Liver (tissue), 9 donors: ENCODE results near the gene ZNF276. TPM values are rescaled to one million over a fixed set of nuclear protein-coding genes. Genes with fewer than 3 reads are reported as not detected.

Source experiments
- DNase-seq: peaks from one replicate; pipeline ENCODE4 v3.0.0-alpha.2; 2017; ENCODE audit warnings: low spot score
- H3K27ac ChIP-seq, 2 donors: one replicate each; pipeline ENCODE4 v1.7.0; 2013; ENCODE audit warnings: inconsistent platforms in 2 of 2, low read length in 2 of 2, control low read depth in 1 of 2, low read depth in 1 of 2, mild to moderate bottlenecking in 1 of 2
- H3K27me3 ChIP-seq, 4 donors: one replicate each; pipeline versions ENCODE4 v1.6.1 to v1.7.0; 2013; ENCODE audit warnings: low read length in 3 of 4, inconsistent platforms in 1 of 4, mild to moderate bottlenecking in 1 of 4, moderate library complexity in 1 of 4; ENCODE audit not compliant: control insufficient read depth in 4 of 4, insufficient read depth in 4 of 4
- H3K36me3 ChIP-seq, 4 donors: one replicate each; pipeline versions ENCODE4 v1.6.1 to v1.7.0; 2013; ENCODE audit warnings: low read length in 3 of 4, mild to moderate bottlenecking in 3 of 4, low read depth in 1 of 4, moderate library complexity in 1 of 4; ENCODE audit not compliant: control insufficient read depth in 4 of 4, insufficient read depth in 3 of 4
- H3K4me1 ChIP-seq, 4 donors: one replicate each; pipeline versions ENCODE4 v1.6.1 to v1.7.0; 2013; ENCODE audit warnings: low read length in 3 of 4, mild to moderate bottlenecking in 3 of 4, moderate library complexity in 1 of 4; ENCODE audit not compliant: control insufficient read depth in 4 of 4, insufficient read depth in 4 of 4
- H3K4me3 ChIP-seq, 3 donors: one replicate each; pipeline versions ENCODE4 v1.6.1 to v1.7.0; 2013; ENCODE audit warnings: low read length in 3 of 3, control low read depth in 1 of 3, low read depth in 1 of 3, mild to moderate bottlenecking in 1 of 3
- H3K9ac ChIP-seq, 2 donors: one replicate each; pipeline ENCODE4 v1.7.0; 2013; ENCODE audit warnings: low read length in 2 of 2, mild to moderate bottlenecking in 2 of 2, moderate library complexity in 2 of 2, control low read depth in 1 of 2, low read depth in 1 of 2
- H3K9me3 ChIP-seq, 4 donors: one replicate each; pipeline versions ENCODE4 v1.6.1 to v1.7.0; 2013; ENCODE audit warnings: low read length in 3 of 4; ENCODE audit not compliant: control insufficient read depth in 4 of 4
- ATF3 ChIP-seq: IDR thresholded peaks from 2 replicates; pipeline ENCODE4 v1.6.1; 2016; ENCODE audit warnings: antibody characterized with exemption
- CTCF ChIP-seq: fragments of 150-350 bp; IDR thresholded peaks from 2 replicates; pipeline ENCODE4 v1.5.1; 2017; ENCODE audit warnings: improper control_type of control experiment, low read depth, low read length; ENCODE audit not compliant: missing input control
- EGR1 ChIP-seq, 2 donors: IDR thresholded peaks; 2 replicates each; pipeline ENCODE4 v1.6.1; 2016 to 2018; ENCODE audit warnings: antibody characterized with exemption in 2 of 2, low read depth in 2 of 2
- FOXA1 ChIP-seq: IDR thresholded peaks from 2 replicates; pipeline ENCODE4 v1.6.1; 2016; ENCODE audit warnings: antibody characterized with exemption
- FOXA2 ChIP-seq: IDR thresholded peaks from 2 replicates; pipeline ENCODE4 v1.6.1; 2016; ENCODE audit warnings: antibody characterized with exemption
- GABPA ChIP-seq, 2 donors: IDR thresholded peaks in 1 of 2; conservative IDR thresholded peaks in 1 of 2; 2 replicates each; pipeline ENCODE4 v1.6.1; 2016; ENCODE audit warnings: antibody characterized with exemption in 2 of 2, mild to moderate bottlenecking in 1 of 2, moderate library complexity in 1 of 2
- HNF4A ChIP-seq, 2 donors: conservative IDR thresholded peaks; 2 replicates each; pipeline ENCODE4 v1.6.1; 2016; ENCODE audit warnings: antibody characterized with exemption in 2 of 2, mild to moderate bottlenecking in 2 of 2
- HNF4G ChIP-seq: IDR thresholded peaks from 2 replicates; pipeline ENCODE4 v1.6.1; 2016; ENCODE audit warnings: antibody characterized with exemption
- JUND ChIP-seq, 2 donors: IDR thresholded peaks; 2 replicates each; pipeline ENCODE4 v1.6.1; 2016; ENCODE audit warnings: antibody characterized with exemption in 2 of 2
- MAX ChIP-seq: IDR thresholded peaks from 2 replicates; pipeline ENCODE4 v1.6.1; 2016; ENCODE audit warnings: antibody characterized with exemption
- NR2F2 ChIP-seq: IDR thresholded peaks from 2 replicates; pipeline ENCODE4 v1.6.1; 2016; ENCODE audit warnings: antibody characterized with exemption
- RAD21 ChIP-seq, 2 donors: IDR thresholded peaks; 2 replicates each; pipeline ENCODE4 v1.6.1; 2016; ENCODE audit warnings: antibody characterized with exemption in 2 of 2, mild to moderate bottlenecking in 2 of 2
- REST ChIP-seq: IDR thresholded peaks from 2 replicates; pipeline ENCODE4 v1.6.1; 2016; ENCODE audit warnings: antibody characterized with exemption, mild to moderate bottlenecking
- RXRA ChIP-seq, 2 donors: IDR thresholded peaks; 2 replicates each; pipeline ENCODE4 v1.6.1; 2017 to 2018; ENCODE audit warnings: antibody characterized with exemption in 2 of 2, mild to moderate bottlenecking in 1 of 2
- SP1 ChIP-seq: IDR thresholded peaks from 2 replicates; pipeline ENCODE4 v1.6.1; 2018; ENCODE audit warnings: antibody characterized with exemption, mild to moderate bottlenecking
- TAF1 ChIP-seq: conservative IDR thresholded peaks from 2 replicates; pipeline ENCODE4 v1.6.1; 2016; ENCODE audit warnings: antibody characterized with exemption, mild to moderate bottlenecking
- ZBTB33 ChIP-seq: IDR thresholded peaks from 2 replicates; pipeline ENCODE4 v1.6.1; 2016; ENCODE audit warnings: antibody characterized with exemption
- WGBS: extraction: QIAGEN DNeasy Blood & Tissue Kit; methylation state at CpG from one replicate; pipeline ENCODE4 v1.1.7; 2013; 5-methylcytosine and 5-hydroxymethylcytosine counted together
- polyA plus RNA-seq, 2 donors: library from polyadenylated mRNA; stranded (reverse) in 1 of 2; unstranded in 1 of 2; fragments of 200-250 nt in 1 of 2; fragments of >200 nt in 1 of 2; fragmentation: Nextera tagmentation in 1 of 2; extraction: Ambion mirVana in 1 of 2; gene quantifications; one replicate each; pipeline versions ENCODE4 v1.2.1 to v1.2.3, GENCODE V29; 2013 to 2015
- total RNA-seq, 2 donors: library from RNA; depleted of rRNA; stranded (reverse); fragments of >200 nt; gene quantifications; one replicate each; pipeline ENCODE4 v1.2.3, GENCODE V29; 2014
- donor health status: healthy.
- donor health status: healthy.
- donor health status: healthy.
- donor health status: healthy.
- donor health status: healthy.

The ZNF276 gene
- total and polyA plus RNA-seq, 4 donors = 4.9 to 22.8 (median 8.7) TPM

- H3K9me3 ChIP-seq = no peaks in the 10 kb centered on the region
- H3K36me3 ChIP-seq = peaks cover 3 to 38% (median 15%) of the 10 kb centered on the region in 4 donors
- H3K4me3 ChIP-seq = no peak overlapping the region
- TF ChIP-seq SP1 (no peak), FOXA2 (no peak), FOXA1 (no peak), TAF1 (no peak), NR2F2 (no peak), RXRA (IDR thresholded peaks at IDR 0.05) (no peak), ATF3 (no peak), RAD21 (IDR thresholded peaks at IDR 0.05) (no peak), HNF4G (no peak), MAX (no peak), HNF4A (conservative IDR thresholded peaks at IDR 0.05) (no peak), EGR1 (IDR thresholded peaks at IDR 0.05; ENCODE audit: low read depth in 2 of 2) (no peak), REST (no peak), ZBTB33 (no peak), GABPA (IDR thresholded peaks at IDR 0.05 in 1 of 2, conservative IDR thresholded peaks at IDR 0.05 in 1 of 2) (no peak), CTCF (no peak), JUND (IDR thresholded peaks at IDR 0.05) (no peak)
- H3K4me1 ChIP-seq = no peaks in the 10 kb centered on the region
- 95% methylated on average over 15 of the region's 15 CpGs for WGBS
- no peak for DNase-seq
- no peak overlapping the region for H3K27ac ChIP-seq
- no peaks in the 10 kb centered on the region for H3K27me3 ChIP-seq
- H3K9ac ChIP-seq = no peak overlapping the region
Measured at GRCh38 chr16:89746043-89746442, 24.7 kb downstream of the ZNF276 start.

- no peak overlapping the region for H3K9ac ChIP-seq
Measured at GRCh38 chr16:89748076-89748475, 26.7 kb downstream of the ZNF276 start.

More at GRCh38 chr16:89748076-89748475, 26.7 kb downstream of the ZNF276 start:
- WGBS = 93% methylated on average over 9 of the region's 9 CpGs
- H3K27me3 ChIP-seq = no peaks in the 10 kb centered on the region
- DNase-seq = no peak
- H3K4me3 ChIP-seq = no peak overlapping the region
- TF ChIP-seq SP1 (no peak), MAX (no peak), HNF4A (conservative IDR thresholded peaks at IDR 0.05) (no peak), FOXA2 (no peak), NR2F2 (no peak), RXRA (IDR thresholded peaks at IDR 0.05) (no peak), TAF1 (no peak), RAD21 (IDR thresholded peaks at IDR 0.05) (no peak)
- no peaks in the 10 kb centered on the region for H3K4me1 ChIP-seq
- no peak overlapping the region for H3K27ac ChIP-seq
- H3K36me3 ChIP-seq = peaks cover 3 to 31% (median 13%) of the 10 kb centered on the region in 4 donors
- H3K9me3 ChIP-seq = no peaks in the 10 kb centered on the region
